ENCODE data around the gene ZBTB32.

DNA sequence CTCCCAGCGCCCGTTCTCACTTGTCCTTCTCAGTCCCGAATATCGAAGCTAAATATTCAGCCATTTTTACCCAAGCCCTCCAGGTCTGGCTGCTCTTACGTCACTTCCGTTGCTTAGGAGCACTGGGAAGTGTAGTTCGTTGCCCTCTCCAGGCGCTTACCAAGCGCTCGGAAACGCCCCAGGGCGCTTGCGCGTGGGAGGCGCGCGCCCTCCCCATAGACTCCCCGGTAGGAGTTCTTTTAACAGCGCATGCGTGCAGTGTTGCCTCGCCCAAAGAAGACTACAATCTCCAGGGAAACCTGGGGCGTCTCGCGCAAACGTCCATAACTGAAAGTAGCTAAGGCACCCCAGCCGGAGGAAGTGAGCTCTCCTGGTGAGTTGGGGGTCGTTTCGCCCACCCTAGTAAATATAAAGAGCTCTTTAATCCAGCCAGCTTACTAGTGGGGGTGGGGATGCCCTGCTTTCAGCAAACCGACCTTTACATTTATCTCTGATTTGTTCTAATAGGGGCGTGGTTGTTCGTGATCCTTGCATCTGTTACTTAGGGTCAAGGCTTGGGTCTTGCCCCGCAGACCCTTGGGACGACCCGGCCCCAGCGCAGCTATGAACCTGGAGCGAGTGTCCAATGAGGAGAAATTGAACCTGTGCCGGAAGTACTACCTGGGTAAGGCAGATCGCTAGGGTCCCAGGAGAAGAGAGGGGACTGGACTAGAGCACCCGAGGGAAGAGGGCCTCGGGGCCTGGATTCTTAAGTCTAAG is 41.1 kb downstream of the ZBTB32 start, which contains the start of the genes PSENEN and U2AF1L4:
- TF ChIP-seq, protein P1, sequence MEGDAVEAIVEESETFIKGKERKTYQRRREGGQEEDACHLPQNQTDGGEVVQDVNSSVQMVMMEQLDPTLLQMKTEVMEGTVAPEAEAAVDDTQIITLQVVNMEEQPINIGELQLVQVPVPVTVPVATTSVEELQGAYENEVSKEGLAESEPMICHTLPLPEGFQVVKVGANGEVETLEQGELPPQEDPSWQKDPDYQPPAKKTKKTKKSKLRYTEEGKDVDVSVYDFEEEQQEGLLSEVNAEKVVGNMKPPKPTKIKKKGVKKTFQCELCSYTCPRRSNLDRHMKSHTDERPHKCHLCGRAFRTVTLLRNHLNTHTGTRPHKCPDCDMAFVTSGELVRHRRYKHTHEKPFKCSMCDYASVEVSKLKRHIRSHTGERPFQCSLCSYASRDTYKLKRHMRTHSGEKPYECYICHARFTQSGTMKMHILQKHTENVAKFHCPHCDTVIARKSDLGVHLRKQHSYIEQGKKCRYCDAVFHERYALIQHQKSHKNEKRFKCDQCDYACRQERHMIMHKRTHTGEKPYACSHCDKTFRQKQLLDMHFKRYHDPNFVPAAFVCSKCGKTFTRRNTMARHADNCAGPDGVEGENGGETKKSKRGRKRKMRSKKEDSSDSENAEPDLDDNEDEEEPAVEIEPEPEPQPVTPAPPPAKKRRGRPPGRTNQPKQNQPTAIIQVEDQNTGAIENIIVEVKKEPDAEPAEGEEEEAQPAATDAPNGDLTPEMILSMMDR (IDR thresholded peaks at IDR 0.05; ENCODE audit: low read depth, low read length): no peak
- TF ChIP-seq, protein P2, sequence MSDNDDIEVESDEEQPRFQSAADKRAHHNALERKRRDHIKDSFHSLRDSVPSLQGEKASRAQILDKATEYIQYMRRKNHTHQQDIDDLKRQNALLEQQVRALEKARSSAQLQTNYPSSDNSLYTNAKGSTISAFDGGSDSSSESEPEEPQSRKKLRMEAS (IDR thresholded peaks at IDR 0.05; ENCODE audit: low read depth, low read length): no peak; the same call in 1 of the 2 replicates

All from NB4 (cell line).